ENCODE measurements around the gene NLRP1.

GRCh38 chr17:5509482-5509881 is 74.8 kb downstream of the NLRP1 start:
- TF ChIP-seq POLR2AphosphoS5 (IDR thresholded peaks at IDR 0.05) (no peak), MXI1 (conservative IDR thresholded peaks at IDR 0.05; ENCODE audit: poor library complexity, severe bottlenecking) (no peak), EZH2 (IDR thresholded peaks at IDR 0.05; ENCODE audit: borderline replicate concordance, insufficient read depth, low read length, poor library complexity, severe bottlenecking) (no peak), CTCF (IDR thresholded peaks at IDR 0.05; ENCODE audit: poor library complexity, severe bottlenecking) (no peak), EP300 (conservative IDR thresholded peaks at IDR 0.05; ENCODE audit: poor library complexity, severe bottlenecking) (no peak), REST (IDR thresholded peaks at IDR 0.05; ENCODE audit: borderline replicate concordance) (no peak), TAF1 (IDR thresholded peaks at IDR 0.05; ENCODE audit: low read depth) (no peak), SMC3 (conservative IDR thresholded peaks at IDR 0.05; ENCODE audit: poor library complexity) (no peak)
